ENCODE measurements around the gene CD72. TPM values are rescaled to one million over a fixed set of nuclear protein-coding genes. Genes with fewer than 3 reads are reported as not detected.

The CD72 gene
- total RNA-seq, 1 experiment from 2014 or later, result 1.6 TPM

GRCh38 chr9:35569206-35569605 lies 49.0 kb downstream of the CD72 start:
- POLR2A ChIA-PET, result interaction anchor here (1.2 kb wide), 1 partner anchor 15 kb away, joined by 3 read pairs; no protein-coding TSS in a partner anchor
- CTCF ChIA-PET, result interaction anchor here (0.9 to 1.1 kb wide), 2 partner anchors 10 to 82 kb away, joined by 3 read pairs; no protein-coding TSS in a partner anchor
- H3K27ac Mint-ChIP-seq (ENCODE audit: low read depth, unreplicated experiment), result no peak overlapping the region

GRCh38 chr9:35568196-35568595 lies 50.0 kb downstream of the CD72 start:
- no peaks in the 10 kb centered on the region for H3K27me3 Mint-ChIP-seq (ENCODE audit: insufficient read depth, unreplicated experiment)
- DNase-seq (ENCODE audit: unreplicated experiment), result no peak
- ChIA-PET CTCF (no interaction called here), POLR2A (interaction anchor here (0.7 to 1.2 kb wide), 2 partner anchors 14 to 357 kb away, joined by 3 to 4 read pairs; no protein-coding TSS in a partner anchor)
- H3K4me3 Mint-ChIP-seq (ENCODE audit: unreplicated experiment), result no peak overlapping the region
- intact Hi-C loops (cut with micrococcal nuclease), result no loop called here
- no peaks in the 10 kb centered on the region for H3K4me1 Mint-ChIP-seq (ENCODE audit: insufficient read depth, unreplicated experiment)
- H3K9me3 Mint-ChIP-seq (ENCODE audit: unreplicated experiment), result no peaks in the 10 kb centered on the region
- TF ChIP-seq CTCF (IDR thresholded peaks at IDR 0.05; ENCODE audit: unreplicated experiment), result no peak
- no peak overlapping the region for H3K27ac Mint-ChIP-seq (ENCODE audit: low read depth, unreplicated experiment)
- BruUV-seq (replicated peaks), result no TSS peak
- no peaks in the 10 kb centered on the region for H3K36me3 Mint-ChIP-seq (ENCODE audit: insufficient read depth, unreplicated experiment)

More at GRCh38 chr9:35569206-35569605, 49.0 kb downstream of the CD72 start:
- Mint-ChIP-seq H3K27me3 (ENCODE audit: insufficient read depth, unreplicated experiment) (no peaks in the 10 kb centered on the region), H3K36me3 (ENCODE audit: insufficient read depth, unreplicated experiment) (no peaks in the 10 kb centered on the region), H3K4me1 (ENCODE audit: insufficient read depth, unreplicated experiment) (no peaks in the 10 kb centered on the region), H3K9me3 (ENCODE audit: unreplicated experiment) (no peaks in the 10 kb centered on the region), H3K4me3 (ENCODE audit: unreplicated experiment) (no peak overlapping the region)
- intact Hi-C loops (cut with micrococcal nuclease), result no loop called here
- BruUV-seq (replicated peaks), result no TSS peak
- no peak for DNase-seq (ENCODE audit: unreplicated experiment)
- no peak for TF ChIP-seq CTCF (IDR thresholded peaks at IDR 0.05; ENCODE audit: unreplicated experiment)

GRCh38 chr9:35566417-35566816 lies 51.8 kb downstream of the CD72 start:
- CTCF ChIA-PET, result interaction anchor here (0.6 to 1.5 kb wide), 4 partner anchors 15 to 494 kb away, joined by 3 to 6 read pairs (median 3); partner anchors contain the start of gene VCP
- no peaks in the 10 kb centered on the region for H3K4me1 Mint-ChIP-seq (ENCODE audit: insufficient read depth, unreplicated experiment)
- DNase-seq (ENCODE audit: unreplicated experiment), result no peak
- no peak overlapping the region for H3K27ac Mint-ChIP-seq (ENCODE audit: low read depth, unreplicated experiment)
- POLR2A ChIA-PET, result interaction anchor here (0.7 kb wide), 1 partner anchor 56 kb away, joined by 3 read pairs; no protein-coding TSS in a partner anchor
- BruUV-seq (replicated peaks), result no TSS peak
- H3K9me3 Mint-ChIP-seq (ENCODE audit: unreplicated experiment), result no peaks in the 10 kb centered on the region
- H3K36me3 Mint-ChIP-seq (ENCODE audit: insufficient read depth, unreplicated experiment), result peaks cover 4% of the 10 kb centered on the region
- intact Hi-C loops (cut with micrococcal nuclease), result no loop called here
- H3K27me3 Mint-ChIP-seq (ENCODE audit: insufficient read depth, unreplicated experiment), result no peaks in the 10 kb centered on the region
- no peak overlapping the region for H3K4me3 Mint-ChIP-seq (ENCODE audit: unreplicated experiment)
- TF ChIP-seq CTCF (IDR thresholded peaks at IDR 0.05; ENCODE audit: unreplicated experiment), result no peak

- H3K27me3 Mint-ChIP-seq (ENCODE audit: insufficient read depth, unreplicated experiment), result no peaks in the 10 kb centered on the region
- H3K4me3 Mint-ChIP-seq (ENCODE audit: unreplicated experiment), result no peak overlapping the region
- peaks cover 4% of the 10 kb centered on the region for H3K36me3 Mint-ChIP-seq (ENCODE audit: insufficient read depth, unreplicated experiment)
- TF ChIP-seq CTCF (IDR thresholded peaks at IDR 0.05; ENCODE audit: unreplicated experiment), result no peak
- intact Hi-C loops (cut with micrococcal nuclease), result no loop called here
- CTCF ChIA-PET, result interaction anchor here (1.2 kb wide), 1 partner anchor 11 kb away, joined by 4 read pairs; no protein-coding TSS in a partner anchor
- DNase-seq (ENCODE audit: unreplicated experiment), result no peak
- POLR2A ChIA-PET, result interaction anchor here (0.6 kb wide), 1 partner anchor 13 kb away, joined by 4 read pairs; no protein-coding TSS in a partner anchor
- H3K4me1 Mint-ChIP-seq (ENCODE audit: insufficient read depth, unreplicated experiment), result no peaks in the 10 kb centered on the region
- no peak overlapping the region for H3K27ac Mint-ChIP-seq (ENCODE audit: low read depth, unreplicated experiment)
- no peaks in the 10 kb centered on the region for H3K9me3 Mint-ChIP-seq (ENCODE audit: unreplicated experiment)
- no TSS peak for BruUV-seq (replicated peaks)
Observed at GRCh38 chr9:35564658-35565061, 53.6 kb downstream of the CD72 start.

Measured in MCF 10A (cell line).